Smooth muscle cell of the pulmonary artery (primary cell): Measurements from ENCODE around the gene RNPEP. TPM values are rescaled to one million over a fixed set of nuclear protein-coding genes. Genes with fewer than 3 reads are reported as not detected.

Experiments used
- total RNA-seq: library from RNA; depleted of rRNA; stranded (reverse); fragments of >200 nt; gene quantifications from 2 replicates; pipeline ENCODE4 v1.2.3, GENCODE V29; 2014

RNPEP gene, protein sequence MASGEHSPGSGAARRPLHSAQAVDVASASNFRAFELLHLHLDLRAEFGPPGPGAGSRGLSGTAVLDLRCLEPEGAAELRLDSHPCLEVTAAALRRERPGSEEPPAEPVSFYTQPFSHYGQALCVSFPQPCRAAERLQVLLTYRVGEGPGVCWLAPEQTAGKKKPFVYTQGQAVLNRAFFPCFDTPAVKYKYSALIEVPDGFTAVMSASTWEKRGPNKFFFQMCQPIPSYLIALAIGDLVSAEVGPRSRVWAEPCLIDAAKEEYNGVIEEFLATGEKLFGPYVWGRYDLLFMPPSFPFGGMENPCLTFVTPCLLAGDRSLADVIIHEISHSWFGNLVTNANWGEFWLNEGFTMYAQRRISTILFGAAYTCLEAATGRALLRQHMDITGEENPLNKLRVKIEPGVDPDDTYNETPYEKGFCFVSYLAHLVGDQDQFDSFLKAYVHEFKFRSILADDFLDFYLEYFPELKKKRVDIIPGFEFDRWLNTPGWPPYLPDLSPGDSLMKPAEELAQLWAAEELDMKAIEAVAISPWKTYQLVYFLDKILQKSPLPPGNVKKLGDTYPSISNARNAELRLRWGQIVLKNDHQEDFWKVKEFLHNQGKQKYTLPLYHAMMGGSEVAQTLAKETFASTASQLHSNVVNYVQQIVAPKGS
- 73.0 and 82.5 TPM in 2 replicates for total RNA-seq

DNA sequence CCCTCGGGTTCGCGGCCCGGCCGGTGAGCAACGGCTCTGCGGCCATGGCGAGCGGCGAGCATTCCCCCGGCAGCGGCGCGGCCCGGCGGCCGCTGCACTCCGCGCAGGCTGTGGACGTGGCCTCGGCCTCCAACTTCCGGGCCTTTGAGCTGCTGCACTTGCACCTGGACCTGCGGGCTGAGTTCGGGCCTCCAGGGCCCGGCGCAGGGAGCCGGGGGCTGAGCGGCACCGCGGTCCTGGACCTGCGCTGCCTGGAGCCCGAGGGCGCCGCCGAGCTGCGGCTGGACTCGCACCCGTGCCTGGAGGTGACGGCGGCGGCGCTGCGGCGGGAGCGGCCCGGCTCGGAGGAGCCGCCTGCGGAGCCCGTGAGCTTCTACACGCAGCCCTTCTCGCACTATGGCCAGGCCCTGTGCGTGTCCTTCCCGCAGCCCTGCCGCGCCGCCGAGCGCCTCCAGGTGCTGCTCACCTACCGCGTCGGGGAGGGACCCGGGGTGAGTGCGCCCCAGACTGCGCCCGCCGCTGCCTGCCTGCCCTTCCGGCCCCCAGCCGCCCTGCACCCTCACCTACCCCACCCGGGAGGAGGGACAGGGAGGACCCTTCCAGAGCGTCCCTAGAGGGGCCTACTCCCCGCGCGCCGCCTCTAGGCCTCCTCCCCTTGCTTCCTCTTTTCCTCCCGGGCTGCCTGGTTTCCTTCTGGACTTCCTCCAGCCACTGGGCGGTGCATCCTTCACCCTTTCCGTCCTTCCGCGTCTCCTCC, at the start of gene RNPEP:
Gene RNPEP (plus strand): TSS at position 26 of the 757 bp plus-strand sequence. CDS start 19 bp downstream, at position 45.

DNA sequence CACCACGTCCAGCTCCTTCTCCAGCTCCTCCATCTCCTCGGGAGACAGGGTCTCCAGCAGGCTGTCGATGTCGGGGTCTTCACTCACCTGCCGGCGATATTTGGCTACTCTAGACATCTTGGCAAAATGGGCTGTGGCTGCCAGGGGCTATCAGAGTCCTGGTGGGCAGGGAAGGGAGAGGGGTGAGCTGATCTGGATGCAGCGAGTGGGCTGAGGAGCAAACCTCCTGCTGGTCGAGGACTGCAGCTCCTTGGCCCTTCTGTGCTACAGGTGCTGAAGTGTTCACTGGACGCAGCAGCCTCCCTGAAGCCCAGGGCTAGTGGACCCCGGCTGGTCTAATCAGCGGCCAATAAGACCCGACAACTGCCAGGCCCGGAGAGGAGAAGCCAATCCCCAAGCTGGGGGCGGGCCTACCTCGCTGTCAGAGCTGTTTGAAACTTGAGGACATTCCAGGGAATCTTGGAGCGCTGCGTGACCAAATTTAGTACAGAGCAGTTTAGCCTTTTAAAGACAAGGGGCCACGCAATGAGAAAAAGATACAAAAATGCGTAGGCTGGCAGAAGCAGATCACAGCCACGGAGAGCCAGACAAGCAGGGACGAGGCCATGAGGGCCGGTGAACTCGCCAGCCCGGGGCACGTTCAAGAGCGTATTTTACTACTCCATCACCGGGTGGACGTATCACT, 36.1 kb upstream of the RNPEP start, which contains the start of gene LMOD1:
Gene LMOD1 (minus strand): TSS at position 325 of the 685 bp plus-strand sequence. CDS start 208 bp downstream, at position 117.

DNA sequence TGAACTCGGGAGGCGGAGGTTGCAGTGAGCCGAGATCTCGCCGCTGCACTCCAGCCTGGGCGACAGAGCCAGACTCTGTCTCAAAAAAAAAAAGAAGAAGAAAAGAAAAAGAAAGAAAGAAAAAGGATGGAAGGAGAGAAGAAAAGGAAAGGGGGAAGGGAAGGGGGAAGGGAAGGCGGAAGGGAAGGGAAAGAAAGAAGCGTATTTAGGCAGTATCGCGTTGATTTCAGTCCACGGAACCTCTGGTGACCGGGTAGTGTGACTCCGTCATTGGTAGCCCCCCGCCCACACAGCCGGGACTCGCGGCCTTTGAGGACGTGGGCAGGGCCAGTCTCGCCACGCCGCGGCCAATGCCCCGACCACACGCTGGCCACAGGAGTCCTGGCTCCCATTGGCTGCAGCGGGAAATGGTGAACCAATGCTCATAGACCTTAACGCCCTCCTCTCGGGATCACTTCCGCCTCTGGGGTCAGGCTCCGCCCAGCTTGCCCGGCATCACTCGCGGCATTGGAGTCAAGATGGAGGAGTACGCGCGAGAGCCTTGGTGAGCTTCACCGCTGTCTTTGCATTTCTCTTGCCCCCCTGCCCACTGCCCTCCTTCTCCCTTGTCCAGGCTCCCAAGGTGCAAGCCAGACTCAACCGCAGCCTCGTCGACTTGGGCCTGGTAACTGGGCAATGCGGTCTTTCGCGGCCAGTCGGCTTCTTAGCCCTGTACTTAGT, 27.3 kb upstream of the RNPEP start, which contains the start of gene TIMM17A:
Gene TIMM17A (plus strand): TSS at position 495 of the 720 bp plus-strand sequence. CDS start 24 bp downstream, at position 519.

DNA sequence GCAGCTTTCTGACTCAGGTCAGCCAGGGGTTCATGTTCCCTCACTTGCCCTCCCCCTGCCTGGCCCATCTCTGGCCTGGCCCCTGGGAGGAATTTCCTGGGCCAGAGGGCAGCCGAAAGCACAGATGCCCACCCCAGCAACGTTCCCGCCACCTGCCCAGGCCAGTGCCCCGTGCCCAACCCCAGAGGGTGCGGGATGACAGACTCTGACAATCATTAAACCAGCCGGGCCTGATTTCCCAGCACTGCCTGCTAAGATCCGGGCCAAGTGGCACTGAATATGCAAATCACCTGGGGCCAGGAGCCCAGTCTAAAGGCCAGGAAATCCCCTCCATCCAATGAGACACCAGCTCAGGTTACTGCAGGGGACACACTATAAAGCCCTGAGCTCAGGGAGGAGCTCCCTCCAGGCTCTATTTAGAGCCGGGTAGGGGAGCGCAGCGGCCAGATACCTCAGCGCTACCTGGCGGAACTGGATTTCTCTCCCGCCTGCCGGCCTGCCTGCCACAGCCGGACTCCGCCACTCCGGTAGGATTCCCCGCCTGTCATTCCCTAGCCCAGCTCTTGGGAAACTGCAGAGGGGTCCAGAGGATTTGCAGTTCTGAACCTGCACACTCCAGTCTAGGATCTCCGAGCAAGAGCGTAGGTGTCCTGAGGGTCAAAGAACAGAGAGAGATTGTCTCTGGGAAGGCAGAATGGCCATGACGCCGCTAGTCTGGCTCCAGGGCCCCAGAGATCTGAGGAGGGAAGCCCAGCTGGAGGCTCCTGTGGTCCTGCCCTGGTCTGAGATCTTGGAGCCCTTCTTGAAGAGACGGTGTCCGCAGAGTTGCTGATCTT, 27.9 kb downstream of the RNPEP start, which contains the start of gene ELF3:
Gene ELF3 (plus strand): TSS at position 408 of the 836 bp plus-strand sequence. CDS start 550 bp downstream, outside the sequence.

Other genes with a start within 250 kb of the RNPEP start
- 23.2 and 29.1 TPM in 2 replicates for gene IPO9, start 153.5 kb upstream of the RNPEP start, total RNA-seq
- gene SHISA4, start 93.8 kb upstream of the RNPEP start, total RNA-seq: 22.5 and 27.0 TPM in 2 replicates
- gene LMOD1, start 36.1 kb upstream of the RNPEP start, total RNA-seq: 22.2 and 40.4 TPM in 2 replicates
- gene TIMM17A, start 27.1 kb upstream of the RNPEP start, total RNA-seq: 52.6 and 61.4 TPM in 2 replicates
- 0.20 and 2.2 TPM in 2 replicates for gene ELF3, start 27.9 kb downstream of the RNPEP start, total RNA-seq
- gene GPR37L1, start 140.3 kb downstream of the RNPEP start, total RNA-seq: 0.03 TPM in 1 of 2 replicates, not detected in the other
- 26.2 and 36.1 TPM in 2 replicates for gene ARL8A, start 162.1 kb downstream of the RNPEP start, total RNA-seq
- gene PTPN7, start 178.0 kb downstream of the RNPEP start, total RNA-seq: not detected in 2 replicates
- gene LGR6, start 211.2 kb downstream of the RNPEP start, total RNA-seq: not detected in 2 replicates